ENCODE data around the gene THAP3. TPM values are rescaled to one million over a fixed set of nuclear protein-coding genes. Genes with fewer than 3 reads are reported as not detected.

THAP3 gene
- total RNA-seq (10 to 100 TPM; 29.5 to 34.5 TPM), polyA plus RNA-seq (10 to 100 TPM; 13.5 to 18.7 TPM)

DNA sequence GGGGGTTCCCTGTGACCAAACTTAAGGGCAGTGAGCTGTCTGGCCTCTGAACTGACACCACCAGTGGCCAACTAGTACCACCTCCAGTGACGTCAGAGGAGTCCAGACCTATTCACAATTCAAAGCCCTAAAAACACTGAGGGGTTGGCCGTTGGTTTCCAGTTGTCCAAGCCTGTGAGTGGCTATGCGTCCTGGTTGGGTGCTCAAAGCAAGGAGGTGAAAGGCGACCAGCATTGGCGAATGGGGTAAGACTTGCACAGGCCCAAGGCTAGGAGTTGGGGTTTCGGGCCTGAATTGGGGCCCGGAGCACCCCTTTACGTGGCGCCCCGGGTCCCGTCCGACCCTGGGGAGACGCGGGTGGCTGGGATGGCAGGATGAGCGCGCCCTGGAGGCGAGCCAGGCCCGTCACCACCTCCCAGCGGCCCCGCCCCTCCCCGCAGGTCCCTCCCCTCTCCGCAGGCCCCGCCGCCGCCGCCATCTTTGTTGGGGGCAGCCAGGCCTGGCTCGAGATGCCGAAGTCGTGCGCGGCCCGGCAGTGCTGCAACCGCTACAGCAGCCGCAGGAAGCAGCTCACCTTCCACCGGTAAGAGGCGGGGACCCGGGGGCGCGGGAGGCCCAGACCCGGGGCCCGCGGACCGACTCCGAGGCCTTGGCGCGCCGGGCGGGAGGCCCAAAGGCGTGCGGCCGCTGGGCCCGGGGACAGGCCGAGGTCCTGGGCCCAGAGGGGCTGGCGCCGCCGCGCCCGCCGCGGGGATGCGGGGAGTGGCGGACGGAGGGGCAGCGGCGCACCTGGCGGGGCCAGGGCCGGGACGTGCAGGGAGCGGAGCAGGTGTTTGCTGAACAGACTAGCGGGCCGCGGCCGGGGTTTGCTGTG lies at the start of gene THAP3:
Gene THAP3 (plus strand): TSS at position 159 of the 874 bp plus-strand sequence. CDS start 351 bp downstream, at position 510.
- ChIA-PET CTCF (ENCODE audit: partially characterized antibody) (interaction anchor here (1.0 to 2.5 kb wide), 5 partner anchors 9 to 135 kb away, joined by 4 to 13 read pairs (median 8); partner anchors contain the start of genes KLHL21 and ZBTB48), POLR2A (ENCODE audit: partially characterized antibody) (interaction anchor here (0.6 to 10.0 kb wide), 8 partner anchors 9 to 1306 kb away, joined by 3 to 117 read pairs (median 5); partner anchors contain the start of genes KLHL21, NOL9, PHF13 and TNFRSF25)
- Mint-ChIP-seq H3K9me3 (no peaks in the 10 kb centered on the region), H3K27me3 (no peaks in the 10 kb centered on the region), H3K4me1 (peaks cover 15 to 35% (median 28%) of the 10 kb centered on the region in 4 donors), H3K4me3 (peak within 1 kb of the TSS; percentile 90 to 95 (median 94)), H3K27ac (peak within 1 kb of the TSS; percentile 78 to 93 (median 90)), H3K36me3 (peaks cover 10 to 35% of the 10 kb centered on the region in 2 donors)
- Histone ChIP-seq H3K4me1 (ENCODE audit: insufficient read depth, low read length) (peaks cover 23% of the 10 kb centered on the region), H3K27ac (ENCODE audit: low read depth, low read length) (peak within 1 kb of the TSS; percentile 60), H3K4me3 (ENCODE audit: low read length in 2 of 2) (peak within 1 kb of the TSS; percentile 63 to 73), H3K9me3 (ENCODE audit: control insufficient read depth in 1 of 2, low read length in 2 of 2) (no peaks in the 10 kb centered on the region), H3K27me3 (ENCODE audit: insufficient read depth, low read length) (no peaks in the 10 kb centered on the region), H3K36me3 (ENCODE audit: insufficient read depth, low read length) (peaks cover 38% of the 10 kb centered on the region)
- intact Hi-C loops (cut with micrococcal nuclease), result loop anchor here (1.0 to 2.0 kb wide), 5 partner anchors 12 to 71 kb away; partner anchors contain the start of genes KLHL21, NOL9, PHF13 and ZBTB48
- peak; percentile 84 to 91 (median 86) for DNase-seq

DNA sequence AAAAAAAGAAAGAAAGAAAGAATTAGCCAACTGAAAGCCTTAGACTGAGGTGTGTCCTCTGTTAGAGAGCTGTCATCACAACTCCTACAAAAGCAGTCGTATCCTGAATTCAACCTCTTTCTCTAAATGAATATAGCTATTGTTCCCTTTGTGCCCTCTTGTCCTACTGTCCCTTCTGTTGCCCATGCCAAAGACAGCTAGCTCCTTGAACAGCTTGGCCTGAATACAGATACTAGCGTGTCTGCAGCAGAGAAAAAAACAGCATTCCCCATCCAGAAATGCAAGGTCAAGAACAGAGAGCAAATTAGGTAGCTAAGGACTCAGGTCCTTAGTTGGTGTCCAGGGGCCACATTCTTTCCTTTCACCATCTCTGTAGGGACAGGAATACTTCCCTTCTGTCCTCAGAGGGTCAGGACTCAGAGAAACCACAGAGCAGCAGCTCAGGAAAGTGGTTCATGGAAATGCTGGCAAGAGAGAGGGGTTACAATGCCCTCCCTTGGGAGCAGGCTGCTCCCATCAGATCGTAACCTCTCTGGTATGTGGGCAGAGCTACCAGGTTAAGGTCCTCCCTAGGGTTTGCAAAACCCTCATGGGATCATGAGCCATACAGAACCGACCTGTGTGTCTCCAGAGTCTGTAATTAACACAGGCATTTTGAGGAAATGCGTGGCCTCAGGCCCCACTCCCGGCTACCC lies 46.7 kb upstream of the THAP3 start:
- H3K4me3 Mint-ChIP-seq, result peak overlapping the region in 3 of 8 donors; percentile 1 to 46 (median 11)
- H3K27me3 Mint-ChIP-seq, result no peaks in the 10 kb centered on the region
- H3K27me3 ChIP-seq (ENCODE audit: insufficient read depth, low read length), result no peaks in the 10 kb centered on the region
- no peaks in the 10 kb centered on the region for H3K9me3 Mint-ChIP-seq
- peak overlapping the region in 6 of 7 donors; percentile 3 to 96 (median 78) for H3K27ac Mint-ChIP-seq
- no peaks in the 10 kb centered on the region for H3K9me3 ChIP-seq (ENCODE audit: control insufficient read depth in 1 of 2, low read length in 2 of 2)
- intact Hi-C loops (cut with micrococcal nuclease), result no loop called here
- POLR2A ChIA-PET (ENCODE audit: partially characterized antibody), result interaction anchor here (1.2 to 13.0 kb wide), 4 partner anchors 22 to 118 kb away, joined by 3 to 273 read pairs (median 5); partner anchors contain the start of genes KLHL21, NOL9 and THAP3
- H3K4me1 Mint-ChIP-seq, result peaks cover 19 to 38% (median 28%) of the 10 kb centered on the region in 4 donors
- no peak overlapping the region for H3K27ac ChIP-seq (ENCODE audit: low read depth, low read length)
- peaks cover 0 to 6% of the 10 kb centered on the region in 2 donors for H3K36me3 Mint-ChIP-seq
- H3K4me1 ChIP-seq (ENCODE audit: insufficient read depth, low read length), result peaks cover 32% of the 10 kb centered on the region
- no peak overlapping the region for H3K4me3 ChIP-seq (ENCODE audit: low read length in 2 of 2)
- no peak for DNase-seq
- no peaks in the 10 kb centered on the region for H3K36me3 ChIP-seq (ENCODE audit: insufficient read depth, low read length)
- CTCF ChIA-PET (ENCODE audit: partially characterized antibody), result interaction anchor here (1.2 to 1.7 kb wide), 4 partner anchors 23 to 92 kb away, joined by 3 to 8 read pairs (median 4); partner anchors contain the start of genes NOL9 and TAS1R1

DNA sequence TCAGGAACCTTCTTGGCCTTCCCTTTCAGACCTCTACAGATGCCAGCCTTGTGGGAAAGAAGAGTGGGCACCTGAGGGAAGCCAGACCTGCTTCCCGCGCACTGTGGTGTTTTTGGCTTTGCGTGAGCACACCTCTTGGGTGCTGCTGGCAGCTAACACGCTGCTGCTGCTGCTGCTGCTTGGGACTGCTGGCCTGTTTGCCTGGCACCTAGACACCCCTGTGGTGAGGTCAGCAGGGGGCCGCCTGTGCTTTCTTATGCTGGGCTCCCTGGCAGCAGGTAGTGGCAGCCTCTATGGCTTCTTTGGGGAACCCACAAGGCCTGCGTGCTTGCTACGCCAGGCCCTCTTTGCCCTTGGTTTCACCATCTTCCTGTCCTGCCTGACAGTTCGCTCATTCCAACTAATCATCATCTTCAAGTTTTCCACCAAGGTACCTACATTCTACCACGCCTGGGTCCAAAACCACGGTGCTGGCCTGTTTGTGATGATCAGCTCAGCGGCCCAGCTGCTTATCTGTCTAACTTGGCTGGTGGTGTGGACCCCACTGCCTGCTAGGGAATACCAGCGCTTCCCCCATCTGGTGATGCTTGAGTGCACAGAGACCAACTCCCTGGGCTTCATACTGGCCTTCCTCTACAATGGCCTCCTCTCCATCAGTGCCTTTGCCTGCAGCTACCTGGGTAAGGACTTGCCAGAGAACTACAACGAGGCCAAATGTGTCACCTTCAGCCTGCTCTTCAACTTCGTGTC lies 45.9 kb upstream of the THAP3 start:
- no peaks in the 10 kb centered on the region for H3K27me3 Mint-ChIP-seq
- peak overlapping the region; percentile 96 to 99 (median 99) for H3K27ac Mint-ChIP-seq
- Histone ChIP-seq H3K4me1 (ENCODE audit: insufficient read depth, low read length) (peaks cover 32% of the 10 kb centered on the region), H3K27me3 (ENCODE audit: insufficient read depth, low read length) (no peaks in the 10 kb centered on the region), H3K36me3 (ENCODE audit: insufficient read depth, low read length) (no peaks in the 10 kb centered on the region), H3K4me3 (ENCODE audit: low read length in 2 of 2) (no peak overlapping the region), H3K27ac (ENCODE audit: low read depth, low read length) (peak overlapping the region; percentile 83), H3K9me3 (ENCODE audit: control insufficient read depth in 1 of 2, low read length in 2 of 2) (no peaks in the 10 kb centered on the region)
- DNase-seq, result no peak
- CTCF ChIA-PET (ENCODE audit: partially characterized antibody), result interaction anchor here (1.2 to 1.7 kb wide), 6 partner anchors 22 to 93 kb away, joined by 3 to 8 read pairs (median 4); partner anchors contain the start of genes NOL9, TAS1R1 and THAP3
- no peaks in the 10 kb centered on the region for H3K9me3 Mint-ChIP-seq
- peaks cover 19 to 38% (median 28%) of the 10 kb centered on the region in 4 donors for H3K4me1 Mint-ChIP-seq
- peak overlapping the region; percentile 92 to 99 (median 96) for H3K4me3 Mint-ChIP-seq
- intact Hi-C loops (cut with micrococcal nuclease), result loop anchor here (1.0 kb wide), 3 partner anchors 24 to 47 kb away; partner anchors contain the start of genes NOL9 and PHF13
- POLR2A ChIA-PET (ENCODE audit: partially characterized antibody), result interaction anchor here (1.2 to 13.0 kb wide), 5 partner anchors 9 to 185 kb away, joined by 4 to 273 read pairs (median 5); partner anchors contain the start of genes ACOT7, KLHL21 and THAP3
- peaks cover 0 to 6% of the 10 kb centered on the region in 2 donors for H3K36me3 Mint-ChIP-seq

DNA sequence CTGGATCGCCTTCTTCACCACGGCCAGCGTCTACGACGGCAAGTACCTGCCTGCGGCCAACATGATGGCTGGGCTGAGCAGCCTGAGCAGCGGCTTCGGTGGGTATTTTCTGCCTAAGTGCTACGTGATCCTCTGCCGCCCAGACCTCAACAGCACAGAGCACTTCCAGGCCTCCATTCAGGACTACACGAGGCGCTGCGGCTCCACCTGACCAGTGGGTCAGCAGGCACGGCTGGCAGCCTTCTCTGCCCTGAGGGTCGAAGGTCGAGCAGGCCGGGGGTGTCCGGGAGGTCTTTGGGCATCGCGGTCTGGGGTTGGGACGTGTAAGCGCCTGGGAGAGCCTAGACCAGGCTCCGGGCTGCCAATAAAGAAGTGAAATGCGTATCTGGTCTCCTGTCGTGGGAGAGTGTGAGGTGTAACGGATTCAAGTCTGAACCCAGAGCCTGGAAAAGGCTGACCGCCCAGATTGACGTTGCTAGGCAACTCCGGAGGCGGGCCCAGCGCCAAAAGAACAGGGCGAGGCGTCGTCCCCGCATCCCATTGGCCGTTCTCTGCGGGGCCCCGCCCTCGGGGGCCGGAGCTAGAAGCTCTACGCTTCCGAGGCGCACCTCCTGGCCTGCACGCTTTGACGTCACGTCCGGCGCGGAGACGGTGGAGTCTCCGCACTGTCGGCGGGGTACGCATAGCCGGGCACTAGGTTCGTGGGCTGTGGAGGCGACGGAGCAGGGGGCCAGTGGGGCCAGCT lies 45.1 kb upstream of the THAP3 start, which contains the start of gene ZBTB48:
Gene ZBTB48 (plus strand): TSS at position 621 of the 745 bp plus-strand sequence. CDS start 616 bp downstream, outside the sequence.
- Histone ChIP-seq H3K36me3 (ENCODE audit: insufficient read depth, low read length) (no peaks in the 10 kb centered on the region), H3K9me3 (ENCODE audit: control insufficient read depth in 1 of 2, low read length in 2 of 2) (no peaks in the 10 kb centered on the region), H3K27ac (ENCODE audit: low read depth, low read length) (peak within 1 kb of the TSS; percentile 83), H3K4me3 (ENCODE audit: low read length in 2 of 2) (peak within 1 kb of the TSS; percentile 69 to 76), H3K4me1 (ENCODE audit: insufficient read depth, low read length) (peaks cover 32% of the 10 kb centered on the region), H3K27me3 (ENCODE audit: insufficient read depth, low read length) (no peaks in the 10 kb centered on the region)
- no peaks in the 10 kb centered on the region for H3K27me3 Mint-ChIP-seq
- no peaks in the 10 kb centered on the region for H3K9me3 Mint-ChIP-seq
- POLR2A ChIA-PET (ENCODE audit: partially characterized antibody), result interaction anchor here (0.8 to 13.0 kb wide), 22 partner anchors 9 to 186 kb away, joined by 3 to 273 read pairs (median 5); partner anchors contain the start of genes ACOT7, KLHL21, NOL9 and PHF13
- intact Hi-C loops (cut with micrococcal nuclease), result loop anchor here (1.0 kb wide), 4 partner anchors 22 to 46 kb away; partner anchors contain the start of genes NOL9 and PHF13
- peak within 1 kb of the TSS; percentile 96 to 99 (median 99) for H3K27ac Mint-ChIP-seq
- peaks cover 0 to 7% of the 10 kb centered on the region in 2 donors for H3K36me3 Mint-ChIP-seq
- DNase-seq, result peak; percentile 95 to 97 (median 95)
- H3K4me3 Mint-ChIP-seq, result peak within 1 kb of the TSS; percentile 92 to 99 (median 96)
- H3K4me1 Mint-ChIP-seq, result peaks cover 19 to 42% (median 30%) of the 10 kb centered on the region in 4 donors
- CTCF ChIA-PET (ENCODE audit: partially characterized antibody), result interaction anchor here (1.0 to 2.3 kb wide), 6 partner anchors 20 to 90 kb away, joined by 3 to 13 read pairs (median 9); partner anchors contain the start of genes KLHL21, NOL9, TAS1R1 and THAP3

GRCh38 chr1:6580119-6580592 lies 44.5 kb upstream of the THAP3 start:
- Mint-ChIP-seq H3K4me1 (peaks cover 22 to 48% (median 35%) of the 10 kb centered on the region in 4 donors), H3K9me3 (no peaks in the 10 kb centered on the region), H3K36me3 (peaks cover 0 to 11% of the 10 kb centered on the region in 2 donors), H3K4me3 (peak overlapping the region; percentile 92 to 99 (median 96)), H3K27ac (peak overlapping the region; percentile 96 to 99 (median 99)), H3K27me3 (no peaks in the 10 kb centered on the region)
- H3K36me3 ChIP-seq (ENCODE audit: insufficient read depth, low read length), result no peaks in the 10 kb centered on the region
- intact Hi-C loops (cut with micrococcal nuclease), result loop anchor here (1.0 kb wide), 1 partner anchor 21 kb away; no protein-coding TSS in a partner anchor
- H3K27me3 ChIP-seq (ENCODE audit: insufficient read depth, low read length), result no peaks in the 10 kb centered on the region
- H3K27ac ChIP-seq (ENCODE audit: low read depth, low read length), result peak overlapping the region; percentile 83
- DNase-seq, result peak in 1 of 5 donors; percentile 12
- no peaks in the 10 kb centered on the region for H3K9me3 ChIP-seq (ENCODE audit: control insufficient read depth in 1 of 2, low read length in 2 of 2)
- peaks cover 38% of the 10 kb centered on the region for H3K4me1 ChIP-seq (ENCODE audit: insufficient read depth, low read length)
- ChIA-PET CTCF (ENCODE audit: partially characterized antibody) (interaction anchor here (0.7 to 2.3 kb wide), 9 partner anchors 9 to 90 kb away, joined by 3 to 13 read pairs (median 4); partner anchors contain the start of genes KLHL21, NOL9, TAS1R1 and THAP3), POLR2A (ENCODE audit: partially characterized antibody) (interaction anchor here (0.8 to 13.0 kb wide), 21 partner anchors 9 to 187 kb away, joined by 3 to 273 read pairs (median 5); partner anchors contain the start of genes ACOT7, KLHL21, NOL9 and PHF13)
- H3K4me3 ChIP-seq (ENCODE audit: low read length in 2 of 2), result peak overlapping the region; percentile 69 to 76
